HEK293T (cell line): Measurements from ENCODE around the gene HTRA3.
A peak's percentile ranks its signal among the peaks of the same experiment; 100 is the strongest.

Experiments used
- CTCF ChIA-PET: fragments of 350-600 bp; formaldehyde crosslinking; extraction: SDS; loops from one replicate; lab custom pipeline; 2021; ENCODE audit warnings: antibody characterized with exemption, inconsistent platforms; lab: Yijun Ruan, JAX
- POLR2A ChIA-PET: fragments of 350-600 bp; formaldehyde crosslinking; extraction: SDS; loops from one replicate; lab custom pipeline; 2020; ENCODE audit warnings: antibody characterized with exemption, inconsistent platforms; lab: Yijun Ruan, JAX
- DNase-seq: peaks from one replicate; pipeline ENCODE4 v3.0.0; 2012; ENCODE audit warnings: mixed read lengths; ENCODE audit errors: extremely low spot score
- ARNT ChIP-seq: fragments of 450-650 bp; IDR thresholded peaks from 2 replicates; pipeline ENCODE4 v1.6.1; 2017; ENCODE audit warnings: mild to moderate bottlenecking
- BHLHE40 ChIP-seq: fragments of 450-650 bp; IDR thresholded peaks from 2 replicates; pipeline ENCODE4 v1.6.1; 2016; ENCODE audit warnings: mild to moderate bottlenecking, moderate library complexity, borderline replicate concordance
- CTBP1 ChIP-seq: fragments of 450-650 bp; IDR thresholded peaks from 2 replicates; pipeline ENCODE4 v1.6.1; 2016; ENCODE audit warnings: borderline replicate concordance
- ELF4 ChIP-seq: fragments of 450-650 bp; IDR thresholded peaks from 2 replicates; pipeline ENCODE4 v1.6.1; 2017; ENCODE audit warnings: antibody characterized with exemption
- FOXA1 ChIP-seq: fragments of 450-650 bp; IDR thresholded peaks from 2 replicates; pipeline ENCODE4 v1.6.1; 2016; ENCODE audit warnings: mild to moderate bottlenecking
- FOXK2 ChIP-seq: fragments of 450-650 bp; IDR thresholded peaks from 2 replicates; pipeline ENCODE4 v1.6.1; 2016; ENCODE audit warnings: mild to moderate bottlenecking
- FOXM1 ChIP-seq: fragments of 450-650 bp; IDR thresholded peaks from 2 replicates; pipeline ENCODE4 v1.6.1; 2017; ENCODE audit warnings: mild to moderate bottlenecking, borderline replicate concordance
- HDGF ChIP-seq: fragments of 450-650 bp; IDR thresholded peaks from 2 replicates; pipeline ENCODE4 v1.6.1; 2017; ENCODE audit warnings: antibody characterized with exemption, borderline replicate concordance
- L3MBTL2 ChIP-seq: fragments of 450-650 bp; conservative IDR thresholded peaks from 2 replicates; pipeline ENCODE4 v1.6.1; 2016; ENCODE audit warnings: mild to moderate bottlenecking
- LEF1 ChIP-seq: fragments of 450-650 bp; IDR thresholded peaks from 2 replicates; pipeline ENCODE4 v1.6.1; 2017; ENCODE audit warnings: mild to moderate bottlenecking, borderline replicate concordance
- NFRKB ChIP-seq: fragments of 450-650 bp; IDR thresholded peaks from 2 replicates; pipeline ENCODE4 v1.6.1; 2016; ENCODE audit warnings: mild to moderate bottlenecking, moderate library complexity
- PKNOX1 ChIP-seq: fragments of 450-650 bp; IDR thresholded peaks from 2 replicates; pipeline ENCODE4 v1.6.1; 2016
- SP1 ChIP-seq: fragments of 450-650 bp; IDR thresholded peaks from 2 replicates; pipeline ENCODE4 v1.6.1; 2017
- SUZ12 ChIP-seq: fragments of 450-650 bp; IDR thresholded peaks from 2 replicates; pipeline ENCODE4 v1.6.1; 2016; ENCODE audit warnings: mild to moderate bottlenecking
- TARDBP ChIP-seq: fragments of 450-650 bp; IDR thresholded peaks from 2 replicates; pipeline ENCODE4 v1.6.1; 2016
- ZNF384 ChIP-seq: fragments of 450-650 bp; IDR thresholded peaks from 2 replicates; pipeline ENCODE4 v1.6.1; 2016

Gene HTRA3

GRCh38 chr4:8269535-8270417 lies at the start of gene HTRA3:
Gene HTRA3, plus strand, starts transcription at chr4:8269754. Its CDS starts 215 bp downstream, at chr4:8269969.
- CTCF ChIA-PET, result no interaction called here
- TF ChIP-seq BHLHE40, result no peak
- no peak for TF ChIP-seq FOXK2
- no peak for TF ChIP-seq HDGF
- no peak for TF ChIP-seq SUZ12
- no peak for TF ChIP-seq FOXA1
- TF ChIP-seq FOXM1, result no peak
- TF ChIP-seq CTBP1, result no peak
- TF ChIP-seq PKNOX1, result no peak
- TF ChIP-seq NFRKB, result no peak
- TF ChIP-seq TARDBP, result no peak
- TF ChIP-seq LEF1, result no peak
- DNase-seq, result peak; percentile 79
- POLR2A ChIA-PET, result interaction anchor here (1.1 to 1.6 kb wide), 4 partner anchors 8 to 45 kb away, joined by 3 to 5 read pairs (median 4); no protein-coding TSS in a partner anchor

GRCh38 chr4:8220661-8221450 lies 48.7 kb upstream of the HTRA3 start:
- ChIA-PET CTCF (interaction anchor here (0.7 to 1.5 kb wide), 3 partner anchors 21 to 44 kb away, joined by 3 to 4 read pairs (median 3); no protein-coding TSS in a partner anchor), POLR2A (no interaction called here)
- no peak for TF ChIP-seq HDGF
- TF ChIP-seq ARNT, result no peak
- TF ChIP-seq SUZ12, result no peak
- TF ChIP-seq ZNF384, result no peak
- no peak for TF ChIP-seq FOXM1
- no peak for TF ChIP-seq FOXA1
- no peak for TF ChIP-seq CTBP1
- TF ChIP-seq ELF4, result no peak
- no peak for TF ChIP-seq L3MBTL2
- no peak for TF ChIP-seq NFRKB
- TF ChIP-seq PKNOX1, result no peak
- TF ChIP-seq LEF1, result no peak
- TF ChIP-seq SP1, result no peak
- no peak for TF ChIP-seq TARDBP
- no peak for TF ChIP-seq FOXK2
- TF ChIP-seq BHLHE40, result no peak

GRCh38 chr4:8221476-8221875 lies 48.1 kb upstream of the HTRA3 start:
- ChIA-PET CTCF (interaction anchor here (0.6 to 1.5 kb wide), 4 partner anchors 21 to 247 kb away, joined by 3 to 4 read pairs (median 3); no protein-coding TSS in a partner anchor), POLR2A (no interaction called here)
- no peak for DNase-seq
- TF ChIP-seq SUZ12 (no peak), ELF4 (no peak), FOXK2 (no peak), SP1 (no peak), FOXA1 (no peak), BHLHE40 (no peak), FOXM1 (no peak), HDGF (no peak), L3MBTL2 (no peak), NFRKB (no peak), CTBP1 (no peak), PKNOX1 (no peak), TARDBP (no peak), LEF1 (no peak), ZNF384 (no peak), ARNT (no peak)

More at GRCh38 chr4:8220661-8221450, 48.7 kb upstream of the HTRA3 start:
- no peak for DNase-seq

GRCh38 chr4:8221985-8222384 lies 47.6 kb upstream of the HTRA3 start:
- ChIA-PET POLR2A (no interaction called here), CTCF (interaction anchor here (0.6 to 1.5 kb wide), 3 partner anchors 20 to 246 kb away, joined by 3 to 4 read pairs (median 3); no protein-coding TSS in a partner anchor)
- TF ChIP-seq FOXM1 (no peak), ARNT (no peak), FOXK2 (no peak), ZNF384 (no peak), SP1 (no peak), PKNOX1 (no peak), SUZ12 (no peak), LEF1 (no peak), FOXA1 (no peak), ELF4 (no peak), HDGF (no peak), CTBP1 (no peak), TARDBP (no peak), L3MBTL2 (no peak), BHLHE40 (no peak), NFRKB (no peak)

More at GRCh38 chr4:8221985-8222384, 47.6 kb upstream of the HTRA3 start:
- DNase-seq, result no peak
